GM10266 (cell line): ENCODE data around the gene TRAF7.

Source experiments
- DNase-seq: peaks from one replicate; pipeline ENCODE4 v3.0.0; 2012; ENCODE audit errors: extremely low spot score
- CTCF ChIP-seq: IDR thresholded peaks from 2 replicates; pipeline ENCODE4 v1.5.1; 2012; ENCODE audit warnings: mild to moderate bottlenecking, low read depth; ENCODE audit not compliant: control insufficient read depth, insufficient read depth; ENCODE audit errors: missing control alignments

The TRAF7 gene

GRCh38 chr16:2152695-2153506 lies 2.7 kb upstream of the TRAF7 start:
- DNase-seq = no peak
- TF ChIP-seq CTCF = peak; percentile 22

DNA sequence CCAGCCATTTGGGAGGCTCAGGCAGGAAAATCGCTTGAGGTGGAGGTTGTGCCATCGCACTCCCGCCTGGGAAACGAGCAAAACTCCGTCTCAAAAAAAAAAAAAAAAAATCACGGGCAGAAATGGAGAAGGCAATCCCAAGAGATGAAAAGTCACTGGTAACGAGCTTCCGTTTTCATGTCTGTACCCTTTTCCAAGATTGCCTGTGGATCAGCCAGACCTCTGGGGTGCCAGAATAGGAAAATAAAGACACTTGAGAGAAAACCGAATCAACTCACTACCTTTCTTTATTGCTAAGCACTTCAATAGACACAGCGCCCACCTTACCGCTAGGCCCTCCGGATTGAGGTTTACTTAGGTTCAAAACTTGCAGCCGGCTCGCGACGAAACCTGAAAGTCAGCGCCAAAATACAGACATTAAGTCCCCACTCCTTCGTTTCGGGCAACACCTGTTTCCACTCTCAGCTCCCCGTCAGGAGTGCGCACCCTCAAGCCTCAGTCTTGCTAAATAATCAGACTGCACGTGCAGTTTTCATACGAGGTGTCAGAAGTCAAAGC lies 970 bp upstream of the TRAF7 start:
- DNase-seq = no peak
- no peak for TF ChIP-seq CTCF

DNA sequence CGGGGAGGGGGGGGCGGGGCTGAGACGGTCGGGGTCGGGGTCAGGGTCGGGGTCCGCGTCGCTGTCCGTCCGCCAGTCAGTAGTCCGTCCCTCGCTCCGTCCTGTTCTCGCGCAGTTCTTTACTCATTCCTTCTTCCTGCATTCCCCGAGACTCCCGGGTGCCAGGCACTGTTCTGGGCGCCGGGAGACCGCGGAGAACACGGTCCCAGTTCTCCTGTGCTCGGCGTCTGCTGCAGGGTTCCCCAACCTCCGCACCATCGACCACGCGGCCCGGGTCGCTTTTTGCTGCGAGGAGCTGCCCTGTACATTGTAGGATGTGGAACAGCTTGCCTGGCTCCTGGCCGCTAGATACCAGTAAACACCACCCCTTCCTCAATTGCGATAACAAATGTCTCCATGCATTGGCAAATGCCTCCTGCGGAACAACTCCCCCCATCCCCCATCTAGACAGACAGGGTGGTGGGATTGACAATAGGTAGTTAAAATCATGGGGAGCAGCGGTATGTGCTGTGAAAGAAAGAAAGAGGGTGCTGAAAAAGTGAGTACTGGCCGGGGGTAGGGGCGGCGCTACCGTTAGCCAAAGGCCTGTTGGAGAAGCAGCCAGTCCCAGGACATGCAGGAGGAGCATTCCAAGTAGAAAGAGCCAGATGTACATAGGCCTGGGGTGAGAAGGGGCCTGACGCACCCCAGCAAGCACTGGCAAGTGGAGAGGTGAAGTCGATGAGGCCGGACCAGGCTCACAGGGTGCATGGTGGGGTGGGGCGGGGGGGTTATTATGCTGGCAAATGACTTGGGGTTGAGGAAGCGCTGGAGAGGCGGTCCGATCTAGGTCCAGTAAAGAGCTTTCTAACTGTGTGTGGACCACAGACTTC lies 631 bp downstream of the TRAF7 start:
- no peak for DNase-seq
- no peak for TF ChIP-seq CTCF

- no peak for TF ChIP-seq CTCF
These were observed 1.3 kb downstream of the TRAF7 start for GRCh38 chr16:2156849-2157224.

GRCh38 chr16:2157480-2158261 lies 2.1 kb downstream of the TRAF7 start:
- no peak for TF ChIP-seq CTCF
- DNase-seq = no peak

More at GRCh38 chr16:2156849-2157224, 1.3 kb downstream of the TRAF7 start:
- DNase-seq = no peak

- DNase-seq = no peak
- no peak for TF ChIP-seq CTCF
These were observed 2.7 kb downstream of the TRAF7 start for GRCh38 chr16:2158262-2158638.
